GM21717 (cell line): ENCODE results near the gene OPN3.

ENCODE experiments used
- ATAC-seq: cut with Tn5 transposase; IDR thresholded peaks from one replicate; pipeline ENCODE4 v1.9.1; 2021; ENCODE audit warnings: mild to moderate bottlenecking, moderate library complexity; ENCODE audit not compliant: unreplicated experiment

OPN3 gene

GRCh38 chr1:241627453-241628259, 12.5 kb downstream of the OPN3 start:
- ATAC-seq: peak; percentile 81

GRCh38 chr1:241624935-241625334, 15.2 kb downstream of the OPN3 start:
- no peak for ATAC-seq

DNA sequence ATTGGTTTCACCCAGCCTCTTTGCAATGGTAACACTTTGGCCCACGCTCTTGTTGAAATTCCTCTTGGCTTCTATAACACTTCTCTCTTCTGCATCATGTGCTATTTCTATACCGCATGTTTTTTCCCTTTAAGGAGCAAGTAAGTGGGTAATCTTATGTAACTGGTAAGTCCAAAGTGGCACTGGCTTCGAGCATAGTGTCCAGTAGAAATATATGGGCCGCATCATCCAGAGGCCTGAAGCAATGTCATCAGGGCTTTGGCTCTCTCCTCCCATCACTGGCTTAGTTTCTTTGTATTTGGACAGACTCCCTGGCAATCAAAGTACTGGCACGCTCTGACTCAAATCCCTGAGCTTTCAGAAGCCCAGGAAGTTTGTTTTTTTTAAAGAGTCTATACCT, 17.5 kb downstream of the OPN3 start:
- no peak for ATAC-seq

- no peak for ATAC-seq
These were observed 22.7 kb downstream of the OPN3 start for GRCh38 chr1:241617426-241617825.

DNA sequence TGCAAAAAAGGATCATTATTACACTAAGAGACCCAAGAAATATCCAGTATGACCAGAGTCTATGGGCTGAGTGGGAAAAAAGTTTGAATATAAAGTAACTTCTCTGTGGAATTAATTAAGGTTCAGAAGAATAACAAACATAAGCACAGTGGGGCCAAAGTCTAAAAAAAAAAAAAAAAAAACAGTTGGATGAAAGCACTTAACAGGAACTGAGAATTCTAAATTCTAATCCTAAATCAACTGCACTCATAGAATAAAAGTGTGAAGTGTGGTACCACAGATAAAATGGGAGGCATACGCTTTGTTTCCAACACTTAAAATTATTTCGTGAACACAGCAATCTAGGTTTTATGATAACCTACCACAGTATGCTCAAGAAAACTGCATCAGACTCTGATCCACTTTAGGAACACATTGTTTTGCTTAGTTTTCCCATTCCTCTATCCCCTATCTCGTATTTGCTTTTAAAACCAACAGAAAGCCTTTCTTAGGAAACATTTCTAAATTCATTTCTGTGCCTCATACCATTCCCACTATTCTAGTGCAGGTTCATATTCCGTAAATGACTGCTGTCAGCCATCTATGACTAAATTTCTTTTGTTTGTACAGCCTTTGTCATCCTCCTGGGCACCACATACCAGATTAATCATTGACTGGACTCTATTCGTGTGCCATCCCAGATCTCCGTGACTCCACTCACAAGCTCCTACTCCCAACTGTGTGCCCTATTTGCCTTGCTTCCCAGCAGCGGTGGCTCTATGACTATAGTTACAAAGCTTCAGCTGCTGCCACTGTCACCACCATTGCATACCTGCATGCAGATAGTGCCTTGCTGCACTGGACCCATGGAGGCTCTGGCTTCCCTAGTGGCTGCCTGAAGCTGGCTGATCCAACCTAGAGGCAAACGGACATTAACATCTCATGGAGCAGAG, 24.9 kb downstream of the OPN3 start:
- ATAC-seq: no peak

- no peak for ATAC-seq
These were observed 25.6 kb downstream of the OPN3 start for GRCh38 chr1:241614572-241614971.

- ATAC-seq: no peak
These were observed 26.0 kb downstream of the OPN3 start for GRCh38 chr1:241614144-241614543.

- ATAC-seq: no peak
These were observed 27.4 kb downstream of the OPN3 start for GRCh38 chr1:241612533-241613477.

- ATAC-seq: no peak
These were observed 28.4 kb downstream of the OPN3 start for GRCh38 chr1:241611736-241612135.

- ATAC-seq: peak; percentile 89
These were observed 29.1 kb downstream of the OPN3 start for GRCh38 chr1:241611063-241611462.

DNA sequence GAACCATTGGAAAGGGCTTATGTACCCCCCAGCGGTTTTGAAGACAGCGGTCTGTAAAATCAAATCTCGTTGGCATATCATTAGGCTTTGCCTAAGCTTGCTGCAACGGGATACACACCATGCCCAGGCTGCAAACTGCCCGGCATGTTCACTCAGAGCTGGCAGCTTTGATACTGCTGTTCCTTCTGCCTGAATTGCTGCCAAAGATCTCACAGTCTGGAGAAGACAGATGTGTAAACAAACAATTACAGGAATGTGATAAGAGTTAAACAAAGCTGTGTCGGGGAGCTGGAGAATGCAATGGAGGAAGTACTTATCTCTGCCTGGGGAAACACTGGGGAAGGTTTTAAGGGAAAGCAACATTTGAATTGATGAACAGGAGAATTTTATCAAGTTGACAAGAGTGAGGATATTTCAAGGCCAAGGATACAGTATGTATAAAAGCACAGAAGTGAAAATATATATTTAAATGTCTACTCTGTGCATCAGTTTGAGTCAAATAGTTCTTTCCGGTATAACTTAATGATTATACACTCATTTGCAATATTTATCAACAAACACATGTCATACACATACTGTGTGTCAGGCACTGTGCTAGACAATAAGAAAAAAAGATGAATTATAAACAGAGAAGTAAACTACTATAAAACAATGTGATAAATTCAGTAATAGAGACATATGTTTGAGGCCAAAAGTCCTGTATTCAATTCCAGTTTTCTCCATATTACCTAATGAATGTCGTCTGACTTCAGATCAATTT, 29.9 kb downstream of the OPN3 start:
- ATAC-seq: no peak

- no peak for ATAC-seq
These were observed 31.7 kb downstream of the OPN3 start for GRCh38 chr1:241608379-241609033.

- no peak for ATAC-seq
These were observed 32.7 kb downstream of the OPN3 start for GRCh38 chr1:241607497-241607896.

DNA sequence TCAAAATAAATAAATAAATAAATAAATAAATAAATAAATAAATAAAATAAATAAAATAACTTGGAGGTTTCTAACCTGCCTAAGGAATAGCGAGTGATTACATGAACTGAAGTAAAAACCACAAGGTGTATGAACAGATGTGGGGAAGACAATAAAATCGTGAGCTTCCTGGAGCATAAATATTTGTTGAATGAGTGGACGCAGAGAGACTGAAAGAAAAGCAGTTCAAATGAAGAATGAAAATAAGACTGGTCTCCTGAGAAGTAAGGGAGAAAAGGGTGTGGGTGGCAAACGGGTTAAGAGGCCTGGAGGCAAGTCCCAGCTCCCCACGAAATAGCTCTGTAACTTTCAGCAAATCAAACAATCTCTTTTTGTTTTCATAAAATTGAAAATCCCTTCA, 33.6 kb downstream of the OPN3 start:
- no peak for ATAC-seq

DNA sequence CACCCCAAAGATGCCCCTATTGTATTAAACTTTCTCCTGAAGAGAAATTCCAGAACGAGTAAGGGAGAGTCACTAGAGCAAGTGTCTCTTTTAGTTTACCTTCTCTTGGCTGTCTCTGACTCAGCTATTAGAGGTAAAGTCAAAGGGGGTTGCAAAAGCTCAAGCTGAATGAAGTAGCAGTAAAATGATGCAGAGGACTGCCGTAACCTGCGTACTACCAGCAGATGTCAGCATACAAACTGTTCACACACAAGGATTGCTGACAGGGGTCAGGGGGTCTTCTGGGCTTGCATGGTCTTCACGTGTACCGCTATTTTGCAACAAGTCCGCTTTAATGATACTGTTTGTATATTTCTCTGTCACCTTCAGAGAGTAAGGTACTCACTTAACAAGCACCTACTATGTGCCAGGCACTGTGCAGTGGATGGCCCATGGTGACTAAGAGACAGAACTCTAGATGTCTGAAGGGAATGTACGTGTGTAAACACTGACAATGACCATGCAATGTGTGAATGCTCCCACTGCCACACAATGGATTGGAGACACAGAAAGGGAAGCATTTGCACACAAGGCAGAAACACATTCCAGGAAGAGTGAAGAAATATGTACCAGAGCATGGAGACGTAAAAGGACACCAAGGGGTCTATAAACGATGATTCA, 34.9 kb downstream of the OPN3 start:
- no peak for ATAC-seq

- ATAC-seq: no peak
These were observed 36.4 kb downstream of the OPN3 start for GRCh38 chr1:241603731-241604245.

DNA sequence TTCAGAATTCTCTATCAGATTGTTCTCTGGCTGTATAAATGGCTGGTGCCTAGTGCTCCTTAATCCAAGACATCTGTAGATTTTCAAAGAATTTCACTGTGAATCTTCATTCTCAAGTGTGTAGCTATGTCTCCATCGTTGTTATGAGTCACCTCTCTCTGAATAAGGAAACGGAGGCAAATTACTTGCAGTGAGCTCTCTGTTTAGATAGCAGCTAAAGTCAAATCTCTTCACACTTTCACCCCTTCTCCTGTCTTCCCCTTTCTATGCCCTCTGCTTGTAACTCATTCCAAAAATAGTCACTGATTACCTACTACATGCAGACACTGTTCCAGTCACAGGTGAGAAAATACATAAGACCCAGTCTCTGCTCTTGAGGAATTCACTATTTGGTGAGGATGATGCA, 39.7 kb downstream of the OPN3 start:
- ATAC-seq: peak; percentile 95

- no peak for ATAC-seq
These were observed 41.9 kb downstream of the OPN3 start for GRCh38 chr1:241598249-241598648.

GRCh38 chr1:241596633-241597032, 43.5 kb downstream of the OPN3 start:
- ATAC-seq: no peak
